SK-N-DZ (cell line): ENCODE measurements around the gene BCL6B.

ENCODE experiments used
- DNase-seq: peaks from one replicate; pipeline ENCODE4 v3.0.0-alpha.2; 2015; ENCODE audit warnings: low spot score
- small RNA-seq, 2 experiments: library from RNA; depleted of rRNA; stranded (forward); fragments of <200 nt; gene quantifications; one replicate each; pipeline ENCODE3, GENCODE V24; 2014

BCL6B gene

GRCh38 chr17:7056386-7056785 lies 33.5 kb downstream of the BCL6B start:
- no peak for DNase-seq

- DNase-seq, result no peak
Measured at GRCh38 chr17:7058831-7059447, 36.1 kb downstream of the BCL6B start.

GRCh38 chr17:7060165-7060891 lies 37.5 kb downstream of the BCL6B start:
- no peak for DNase-seq

GRCh38 chr17:7063518-7064094 lies 40.8 kb downstream of the BCL6B start:
- no peak for DNase-seq

- no peak for DNase-seq
Measured at GRCh38 chr17:7064261-7064660, 41.4 kb downstream of the BCL6B start.

DNA sequence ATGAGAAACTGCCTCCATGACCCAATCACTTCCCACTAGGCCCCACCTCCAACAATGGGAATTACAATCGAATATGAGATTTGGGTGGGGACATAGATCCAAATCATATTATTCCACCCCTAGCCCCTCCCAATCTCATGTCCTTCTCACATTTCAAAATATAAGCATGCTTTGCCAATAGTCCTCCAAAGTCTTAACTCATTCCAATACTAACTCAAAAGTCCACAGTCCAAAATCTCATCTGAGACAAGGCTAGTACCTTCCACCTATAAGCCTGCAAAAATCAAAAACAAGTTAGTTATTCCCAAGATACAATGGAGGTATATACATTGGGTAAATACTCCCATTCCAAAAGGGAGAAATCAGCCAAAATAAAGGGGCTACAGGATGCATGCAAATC lies 44.3 kb downstream of the BCL6B start:
- no peak for DNase-seq

DNA sequence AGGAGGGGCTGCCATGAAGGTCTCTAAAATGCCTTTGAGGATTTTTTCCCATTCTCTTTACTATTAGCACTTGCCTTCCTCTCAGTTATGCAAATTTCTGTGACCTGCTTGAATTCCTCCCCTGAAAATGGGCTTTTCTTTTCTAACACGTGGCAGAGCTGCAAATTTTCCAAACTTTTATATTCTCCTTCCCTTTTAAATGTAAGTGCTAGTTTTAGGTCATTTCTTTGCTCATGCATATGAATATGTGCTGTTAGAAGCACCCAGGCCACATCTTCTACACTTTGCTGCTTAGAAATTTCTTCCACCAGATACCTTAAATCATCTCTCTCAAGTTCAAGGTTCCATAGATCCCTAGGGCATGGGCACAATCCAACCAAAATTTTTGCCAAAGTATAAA lies 45.4 kb downstream of the BCL6B start:
- no peak for DNase-seq

GRCh38 chr17:7070712-7071111 lies 47.9 kb downstream of the BCL6B start:
- no peak for DNase-seq

GRCh38 chr17:7072406-7072805 lies 49.6 kb downstream of the BCL6B start:
- no peak for DNase-seq

DNA sequence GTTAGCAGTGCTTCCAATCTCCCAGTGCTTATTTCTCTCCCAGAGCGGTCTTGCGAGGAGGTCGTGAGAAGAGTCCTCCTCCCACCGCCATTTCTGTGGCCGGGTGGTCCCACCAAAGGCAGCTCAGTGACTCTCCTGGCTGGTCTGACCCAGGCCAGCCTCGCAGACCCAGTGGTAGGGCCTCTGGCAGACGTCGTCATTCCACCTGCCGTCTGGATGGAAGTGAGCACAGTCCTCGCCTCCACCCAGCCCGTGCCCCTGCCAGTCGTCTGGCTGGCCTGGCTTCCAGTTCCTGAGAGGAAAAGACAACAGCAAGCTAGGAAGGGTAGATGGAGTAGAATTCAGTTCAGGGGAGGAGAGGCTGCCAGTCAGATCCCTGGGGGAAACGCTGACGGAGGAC lies 52.1 kb downstream of the BCL6B start:
- no peak for DNase-seq

DNA sequence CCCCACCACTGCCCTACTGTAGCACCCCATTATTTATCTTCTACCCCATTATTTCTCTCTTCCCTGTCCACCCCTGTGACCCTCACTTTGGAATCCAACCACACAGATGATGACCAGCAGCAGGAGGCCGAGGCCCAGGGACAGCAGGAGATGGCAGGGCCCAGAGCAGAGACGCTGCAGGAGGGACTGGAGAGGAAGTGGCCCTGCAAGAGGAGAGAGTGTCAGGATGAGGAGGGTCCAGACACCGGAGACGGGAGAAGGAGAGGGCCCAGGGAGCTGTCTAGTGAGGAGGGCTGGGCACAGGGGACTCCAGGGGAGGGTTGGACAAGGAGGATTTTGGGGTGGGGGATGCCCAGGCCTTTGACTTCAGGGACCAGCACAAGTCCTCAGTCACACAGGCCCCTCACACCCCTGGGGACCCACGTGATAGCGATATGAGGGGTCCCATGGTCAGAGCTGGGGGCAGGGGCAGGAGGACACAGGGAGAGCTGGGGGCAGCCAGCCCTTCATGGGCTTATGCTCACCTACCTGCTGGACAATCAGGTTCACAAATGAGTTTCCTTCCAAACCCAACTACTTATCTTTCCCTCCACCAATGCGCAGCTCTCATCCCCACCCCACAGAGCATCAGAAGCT lies 55.2 kb downstream of the BCL6B start:
- no peak for DNase-seq

DNA sequence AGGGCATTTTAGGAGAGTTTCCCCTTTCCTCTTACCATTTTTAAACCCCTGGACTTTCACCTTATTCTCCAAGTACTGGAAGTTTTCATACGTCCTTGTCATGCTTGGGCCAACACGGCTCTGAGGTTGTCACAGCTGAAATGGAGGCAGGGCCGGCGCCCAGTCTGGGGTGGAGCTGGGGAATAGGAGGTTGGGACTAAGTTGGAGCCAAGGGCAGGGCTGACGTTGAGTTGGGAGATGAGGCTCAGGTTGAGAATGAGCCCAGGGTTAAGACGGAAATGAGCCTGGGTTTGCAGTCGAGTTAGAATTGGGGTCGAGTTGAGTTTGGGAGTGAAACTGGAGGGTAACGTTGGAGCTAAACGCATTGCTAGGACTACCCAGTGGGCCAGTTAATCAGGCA lies 55.9 kb downstream of the BCL6B start:
- DNase-seq, result no peak

Small RNA genes lying within 50 kb of the gene (small RNA-seq; reads per million reads assigned to genes)
- 0 to 0.03 reads per million in 2 experiments for gene AC120057.1
